ENCODE results near the gene LRIG1. TPM values are rescaled to one million over a fixed set of nuclear protein-coding genes. Genes with fewer than 3 reads are reported as not detected.

The LRIG1 gene
- 102 TPM for polyA plus RNA-seq (ENCODE audit: insufficient read length)

GRCh38 chr3:66500576-66501482 is at the start of gene LRIG1:
Gene LRIG1 (minus strand): TSS chr3:66501022. CDS start chr3:66500407, 615 bp downstream.
- peak; percentile 87 for DNase-seq (ENCODE audit: low read depth)

- DNase-seq (ENCODE audit: low read depth), result no peak
These were observed 44.0 kb upstream of the LRIG1 start for GRCh38 chr3:66544619-66545429.

- no peak for DNase-seq (ENCODE audit: low read depth)
These were observed 41.3 kb upstream of the LRIG1 start for GRCh38 chr3:66542153-66542552.

GRCh38 chr3:66539466-66539989 is 38.7 kb upstream of the LRIG1 start:
- no peak for DNase-seq (ENCODE audit: low read depth)

GRCh38 chr3:66538390-66538789 is 37.6 kb upstream of the LRIG1 start:
- DNase-seq (ENCODE audit: low read depth), result no peak

- DNase-seq (ENCODE audit: low read depth), result no peak
These were observed 36.9 kb upstream of the LRIG1 start for GRCh38 chr3:66537735-66538134.

- DNase-seq (ENCODE audit: low read depth), result no peak
These were observed 36.0 kb upstream of the LRIG1 start for GRCh38 chr3:66536791-66537190.

- no peak for DNase-seq (ENCODE audit: low read depth)
These were observed 33.6 kb upstream of the LRIG1 start for GRCh38 chr3:66534304-66534845.

- DNase-seq (ENCODE audit: low read depth), result no peak
These were observed 31.8 kb upstream of the LRIG1 start for GRCh38 chr3:66532613-66533012.

- DNase-seq (ENCODE audit: low read depth), result no peak
These were observed 31.4 kb upstream of the LRIG1 start for GRCh38 chr3:66532160-66532587.

- DNase-seq (ENCODE audit: low read depth), result no peak
These were observed 30.4 kb upstream of the LRIG1 start for GRCh38 chr3:66531256-66531655.

- DNase-seq (ENCODE audit: low read depth), result no peak
These were observed 26.4 kb upstream of the LRIG1 start for GRCh38 chr3:66527246-66527645.

GRCh38 chr3:66525771-66526170 is 24.9 kb upstream of the LRIG1 start:
- DNase-seq (ENCODE audit: low read depth), result no peak

GRCh38 chr3:66520724-66521123 is 19.9 kb upstream of the LRIG1 start:
- no peak for DNase-seq (ENCODE audit: low read depth)

- no peak for DNase-seq (ENCODE audit: low read depth)
These were observed 17.8 kb upstream of the LRIG1 start for GRCh38 chr3:66518644-66519043.

GRCh38 chr3:66518126-66518525 is 17.3 kb upstream of the LRIG1 start:
- no peak for DNase-seq (ENCODE audit: low read depth)

- no peak for DNase-seq (ENCODE audit: low read depth)
These were observed 16.4 kb upstream of the LRIG1 start for GRCh38 chr3:66517241-66517640.

- no peak for DNase-seq (ENCODE audit: low read depth)
These were observed 7.6 kb upstream of the LRIG1 start for GRCh38 chr3:66508461-66508860.

GRCh38 chr3:66507423-66508260 is 6.8 kb upstream of the LRIG1 start:
- no peak for DNase-seq (ENCODE audit: low read depth)

- no peak for DNase-seq (ENCODE audit: low read depth)
These were observed 5.3 kb upstream of the LRIG1 start for GRCh38 chr3:66506154-66506553.
